Measurements from ENCODE around the gene BACH2. TPM values are rescaled to one million over a fixed set of nuclear protein-coding genes. Genes with fewer than 3 reads are reported as not detected.

The BACH2 gene
- total RNA-seq, 2 donors from 2014 or later: 53.7 to 69.9 TPM

GRCh38 chr6:89952686-89953085 lies 344.0 kb downstream of the BACH2 start:
- ATAC-seq: peak; percentile 98
- no peaks in the 10 kb centered on the region for H3K27me3 Mint-ChIP-seq
- H3K9me3 ChIP-seq (ENCODE audit: control insufficient read depth, low read length, poor library complexity, severe bottlenecking): no peaks in the 10 kb centered on the region
- peaks cover 4% of the 10 kb centered on the region for H3K36me3 Mint-ChIP-seq (ENCODE audit: low read depth)
- H3K4me1 Mint-ChIP-seq: peaks cover 33% of the 10 kb centered on the region
- peak overlapping the region; percentile 73 for H3K4me3 Mint-ChIP-seq
- H3K27ac Mint-ChIP-seq: peak overlapping the region; percentile 93
- peak in 2 of 3 donors; percentile 18 to 36 for DNase-seq

DNA sequence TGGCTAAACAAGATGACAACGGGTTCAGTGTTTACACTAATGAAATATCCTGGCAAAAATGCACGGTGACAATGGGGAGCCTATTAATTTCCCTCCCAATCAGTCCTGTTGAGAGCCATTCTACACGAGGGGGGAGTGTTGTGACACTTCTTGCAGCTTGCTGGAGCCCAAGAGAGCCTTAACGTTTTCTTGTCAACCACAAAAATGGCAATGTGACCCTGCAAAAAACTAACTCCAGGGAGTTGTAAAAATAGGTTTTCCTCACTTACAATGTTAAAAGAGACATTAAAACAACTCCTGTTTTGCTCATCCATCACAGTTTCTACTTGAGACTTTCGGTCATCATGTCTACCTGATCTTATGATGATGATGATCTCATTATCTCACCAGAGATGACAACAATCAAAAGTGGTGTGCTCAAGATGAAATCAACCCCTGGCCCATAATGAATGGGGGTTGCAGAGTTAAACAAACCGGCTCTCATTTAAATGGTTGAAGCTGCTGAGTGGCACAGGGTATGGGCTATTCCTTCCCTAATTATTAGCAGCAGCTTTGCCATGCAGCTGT lies 344.5 kb downstream of the BACH2 start:
- peak; percentile 38 for ATAC-seq

GRCh38 chr6:89951574-89952104 lies 345.0 kb downstream of the BACH2 start:
- Mint-ChIP-seq H3K4me1 (peaks cover 33% of the 10 kb centered on the region), H3K27me3 (no peaks in the 10 kb centered on the region), H3K36me3 (ENCODE audit: low read depth) (peaks cover 4% of the 10 kb centered on the region), H3K27ac (peak overlapping the region; percentile 93), H3K4me3 (peak overlapping the region; percentile 31)
- DNase-seq (no peak), ATAC-seq (no peak)
- H3K9me3 ChIP-seq (ENCODE audit: control insufficient read depth, low read length, poor library complexity, severe bottlenecking): no peaks in the 10 kb centered on the region

More for the DNA sequence above, 344.5 kb downstream of the BACH2 start:
- Mint-ChIP-seq H3K4me1 (peaks cover 33% of the 10 kb centered on the region), H3K4me3 (peak overlapping the region; percentile 73), H3K27ac (peak overlapping the region; percentile 93), H3K36me3 (ENCODE audit: low read depth) (peaks cover 4% of the 10 kb centered on the region), H3K27me3 (no peaks in the 10 kb centered on the region)
- no peaks in the 10 kb centered on the region for H3K9me3 ChIP-seq (ENCODE audit: control insufficient read depth, low read length, poor library complexity, severe bottlenecking)
- no peak for DNase-seq

- H3K9me3 ChIP-seq (ENCODE audit: control insufficient read depth, low read length, poor library complexity, severe bottlenecking): no peaks in the 10 kb centered on the region
- ATAC-seq (no peak), DNase-seq (no peak)
- peak overlapping the region; percentile 93 for H3K27ac Mint-ChIP-seq
- H3K27me3 Mint-ChIP-seq: no peaks in the 10 kb centered on the region
- H3K36me3 Mint-ChIP-seq (ENCODE audit: low read depth): peaks cover 4% of the 10 kb centered on the region
- peak overlapping the region; percentile 31 for H3K4me3 Mint-ChIP-seq
- peaks cover 33% of the 10 kb centered on the region for H3K4me1 Mint-ChIP-seq
Measured at GRCh38 chr6:89950879-89951391, 345.7 kb downstream of the BACH2 start.

DNA sequence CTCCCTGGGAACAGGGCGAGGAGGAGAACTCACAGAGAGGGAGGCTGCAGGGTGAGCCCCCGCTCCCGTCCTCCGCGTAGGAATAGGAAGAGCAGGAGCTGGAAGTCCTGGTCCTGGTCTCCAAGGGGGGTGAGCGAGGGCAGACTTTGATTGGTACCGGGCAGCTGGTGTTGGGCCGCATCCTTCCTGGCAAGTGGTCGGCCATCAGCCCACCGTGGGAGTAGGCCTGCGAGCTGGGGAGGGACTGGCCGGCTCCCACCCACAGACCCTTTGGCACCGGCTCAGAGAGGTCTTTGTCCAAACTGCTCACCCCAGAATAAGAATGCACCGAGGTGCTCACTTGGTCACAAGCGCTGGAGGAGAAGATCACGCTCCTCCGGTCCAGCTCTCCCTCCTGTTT lies 346.2 kb downstream of the BACH2 start:
- ATAC-seq (no peak), DNase-seq (no peak)
- peaks cover 4% of the 10 kb centered on the region for H3K36me3 Mint-ChIP-seq (ENCODE audit: low read depth)
- H3K27me3 Mint-ChIP-seq: no peaks in the 10 kb centered on the region
- H3K4me1 Mint-ChIP-seq: peaks cover 33% of the 10 kb centered on the region
- no peak overlapping the region for H3K4me3 Mint-ChIP-seq
- H3K9me3 ChIP-seq (ENCODE audit: control insufficient read depth, low read length, poor library complexity, severe bottlenecking): no peaks in the 10 kb centered on the region
- H3K27ac Mint-ChIP-seq: peak overlapping the region; percentile 47

DNA sequence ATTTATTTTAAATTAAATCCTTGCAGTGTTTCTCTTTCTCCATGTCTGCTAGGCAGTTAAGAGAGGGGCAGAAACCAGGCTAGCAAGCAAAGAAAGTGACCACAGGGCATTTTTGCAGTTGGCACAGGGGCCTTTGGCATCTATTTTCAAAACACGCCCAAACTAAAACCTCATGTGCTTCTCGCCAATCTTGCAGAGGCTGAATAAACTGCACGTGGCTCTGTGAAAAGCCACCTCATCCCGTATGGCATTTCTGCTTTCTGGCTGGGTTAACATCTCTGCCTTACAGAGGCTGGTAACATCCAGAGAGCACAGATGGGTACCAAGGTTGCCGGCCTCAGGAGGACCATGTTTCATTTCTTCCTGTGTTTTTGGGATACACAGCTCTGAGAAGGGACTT lies 347.8 kb downstream of the BACH2 start:
- DNase-seq (no peak), ATAC-seq (no peak)
- Mint-ChIP-seq H3K4me1 (peaks cover 30% of the 10 kb centered on the region), H3K4me3 (no peak overlapping the region), H3K27me3 (no peaks in the 10 kb centered on the region), H3K36me3 (ENCODE audit: low read depth) (peaks cover 4% of the 10 kb centered on the region), H3K27ac (no peak overlapping the region)
- H3K9me3 ChIP-seq (ENCODE audit: control insufficient read depth, low read length, poor library complexity, severe bottlenecking): no peaks in the 10 kb centered on the region

GRCh38 chr6:89944826-89945407 lies 351.7 kb downstream of the BACH2 start:
- Mint-ChIP-seq H3K36me3 (ENCODE audit: low read depth) (no peaks in the 10 kb centered on the region), H3K27ac (peak overlapping the region; percentile 34), H3K4me3 (no peak overlapping the region), H3K4me1 (peaks cover 10% of the 10 kb centered on the region), H3K27me3 (no peaks in the 10 kb centered on the region)
- no peak for DNase-seq
- no peaks in the 10 kb centered on the region for H3K9me3 ChIP-seq (ENCODE audit: control insufficient read depth, low read length, poor library complexity, severe bottlenecking)
- ATAC-seq: peak; percentile 35

GRCh38 chr6:89944181-89944755 lies 352.4 kb downstream of the BACH2 start:
- Mint-ChIP-seq H3K4me1 (peaks cover 10% of the 10 kb centered on the region), H3K36me3 (ENCODE audit: low read depth) (no peaks in the 10 kb centered on the region), H3K27me3 (no peaks in the 10 kb centered on the region), H3K4me3 (no peak overlapping the region), H3K27ac (peak overlapping the region; percentile 34)
- ATAC-seq: no peak
- H3K9me3 ChIP-seq (ENCODE audit: control insufficient read depth, low read length, poor library complexity, severe bottlenecking): no peaks in the 10 kb centered on the region
- no peak for DNase-seq

DNA sequence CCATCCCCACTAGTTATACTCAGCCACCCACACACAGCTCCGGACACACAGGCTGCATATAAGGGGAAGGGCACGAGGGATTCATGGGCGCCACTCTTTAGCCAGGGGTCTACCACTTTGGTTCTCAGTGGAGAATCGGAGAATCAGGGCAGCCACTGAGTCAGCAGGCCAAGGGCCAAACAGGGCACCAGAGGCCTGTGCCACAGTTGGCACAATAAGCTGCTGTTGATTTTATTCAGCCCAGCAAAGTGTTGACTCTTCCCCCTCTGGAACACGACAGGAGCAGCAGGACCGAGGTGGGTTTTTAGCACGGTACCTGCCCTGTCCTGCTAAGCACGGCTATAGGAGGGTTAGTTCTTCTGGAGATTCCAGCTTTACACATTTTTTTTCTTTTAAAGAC lies 354.0 kb downstream of the BACH2 start:
- no peak overlapping the region for H3K27ac Mint-ChIP-seq
- no peaks in the 10 kb centered on the region for H3K9me3 ChIP-seq (ENCODE audit: control insufficient read depth, low read length, poor library complexity, severe bottlenecking)
- no peaks in the 10 kb centered on the region for H3K36me3 Mint-ChIP-seq (ENCODE audit: low read depth)
- no peaks in the 10 kb centered on the region for H3K27me3 Mint-ChIP-seq
- H3K4me3 Mint-ChIP-seq: no peak overlapping the region
- ATAC-seq (no peak), DNase-seq (no peak)
- peaks cover 10% of the 10 kb centered on the region for H3K4me1 Mint-ChIP-seq

GRCh38 chr6:89941763-89942497 lies 354.7 kb downstream of the BACH2 start:
- Mint-ChIP-seq H3K27me3 (no peaks in the 10 kb centered on the region), H3K4me1 (peaks cover 10% of the 10 kb centered on the region), H3K36me3 (ENCODE audit: low read depth) (no peaks in the 10 kb centered on the region), H3K27ac (no peak overlapping the region), H3K4me3 (no peak overlapping the region)
- H3K9me3 ChIP-seq (ENCODE audit: control insufficient read depth, low read length, poor library complexity, severe bottlenecking): no peaks in the 10 kb centered on the region
- ATAC-seq (no peak), DNase-seq (no peak)

DNA sequence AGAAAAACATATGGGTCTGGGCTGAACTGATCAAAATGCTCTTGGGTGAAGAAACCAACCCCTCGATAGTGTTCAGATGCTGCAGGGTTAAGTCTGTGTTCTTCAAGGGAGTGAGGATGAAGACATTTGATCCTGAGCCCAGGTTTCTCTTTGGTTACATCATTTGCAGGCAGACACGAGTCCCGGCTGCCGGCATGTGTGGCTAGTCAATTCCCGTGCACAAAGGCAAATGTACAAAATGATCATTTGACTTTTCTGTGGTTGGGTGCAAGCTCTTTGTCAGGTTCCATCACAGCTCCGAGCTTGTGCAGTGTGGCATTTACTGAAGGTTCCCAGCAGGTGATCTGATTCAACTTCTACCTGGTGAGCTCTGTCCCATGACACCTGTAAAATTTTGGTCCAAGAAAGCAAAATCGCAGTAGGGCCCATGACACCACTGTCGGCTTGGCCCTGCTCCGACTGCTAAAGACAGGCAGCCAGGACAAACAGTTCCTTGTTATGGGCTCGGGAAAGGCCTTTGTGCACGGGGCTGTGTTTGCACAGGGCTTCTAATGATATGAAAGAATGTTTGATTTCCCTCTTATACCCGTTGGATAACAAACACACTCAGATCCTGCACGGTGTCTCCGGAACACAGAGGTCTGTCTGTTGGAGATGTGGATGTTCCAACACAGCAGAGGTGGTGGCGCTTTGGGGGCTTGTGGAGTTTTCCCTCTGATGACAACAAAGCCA lies 355.4 kb downstream of the BACH2 start:
- Mint-ChIP-seq H3K4me3 (no peak overlapping the region), H3K27ac (no peak overlapping the region), H3K4me1 (peaks cover 10% of the 10 kb centered on the region), H3K27me3 (no peaks in the 10 kb centered on the region), H3K36me3 (ENCODE audit: low read depth) (no peaks in the 10 kb centered on the region)
- ATAC-seq (no peak), DNase-seq (no peak)
- H3K9me3 ChIP-seq (ENCODE audit: control insufficient read depth, low read length, poor library complexity, severe bottlenecking): no peaks in the 10 kb centered on the region

GRCh38 chr6:89940225-89941027 lies 356.2 kb downstream of the BACH2 start:
- ATAC-seq (peak; percentile 93), DNase-seq (peak; percentile 24 to 48 (median 47))
- no peak overlapping the region for H3K4me3 Mint-ChIP-seq
- no peak overlapping the region for H3K27ac Mint-ChIP-seq
- no peaks in the 10 kb centered on the region for H3K36me3 Mint-ChIP-seq (ENCODE audit: low read depth)
- no peaks in the 10 kb centered on the region for H3K9me3 ChIP-seq (ENCODE audit: control insufficient read depth, low read length, poor library complexity, severe bottlenecking)
- no peaks in the 10 kb centered on the region for H3K27me3 Mint-ChIP-seq
- peaks cover 10% of the 10 kb centered on the region for H3K4me1 Mint-ChIP-seq

Measured in T-helper 17 cell (primary cell).